Nucleus accumbens (tissue), 56 donors: Measurements from ENCODE around the gene OMP.

Source experiments
- DNase-seq, 56 donors: peaks; one replicate each; lab custom pipeline; 2025; lab: John Stamatoyannopoulos, UW

OMP gene

DNA sequence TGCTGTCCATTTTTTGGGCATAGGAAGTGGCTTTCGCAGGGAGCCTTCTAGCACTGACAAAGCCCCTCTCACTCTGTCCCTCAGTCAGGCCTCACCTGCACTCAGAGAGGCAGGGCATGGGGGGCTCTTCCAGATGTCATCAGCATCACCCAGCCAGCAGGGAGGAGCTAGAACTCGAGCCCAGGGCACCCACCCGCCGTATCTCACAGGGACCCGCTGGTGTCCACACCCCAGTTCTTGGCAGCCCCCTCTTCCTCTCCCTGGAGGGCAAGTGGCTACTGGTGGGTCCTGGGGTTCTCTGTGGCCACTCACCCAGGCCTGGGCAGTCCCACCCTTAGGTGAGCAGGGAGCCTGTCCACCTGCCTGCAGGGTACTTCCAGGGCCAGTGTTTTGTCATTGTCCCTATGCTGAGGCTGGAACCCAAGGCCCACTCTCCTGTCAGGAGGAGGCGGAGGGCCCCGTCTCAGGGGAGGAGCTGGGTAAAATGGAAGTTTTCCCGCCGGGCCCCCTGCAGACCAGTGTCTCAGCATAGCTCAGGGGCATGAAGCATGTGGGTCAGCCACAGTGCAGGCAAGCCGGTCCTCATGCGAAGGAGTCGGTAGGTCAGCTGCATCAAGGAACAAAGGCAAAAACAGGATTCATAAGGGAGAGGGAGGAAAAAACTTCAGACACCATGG lies 47.2 kb downstream of the OMP start:
- DNase-seq: no peak

DNA sequence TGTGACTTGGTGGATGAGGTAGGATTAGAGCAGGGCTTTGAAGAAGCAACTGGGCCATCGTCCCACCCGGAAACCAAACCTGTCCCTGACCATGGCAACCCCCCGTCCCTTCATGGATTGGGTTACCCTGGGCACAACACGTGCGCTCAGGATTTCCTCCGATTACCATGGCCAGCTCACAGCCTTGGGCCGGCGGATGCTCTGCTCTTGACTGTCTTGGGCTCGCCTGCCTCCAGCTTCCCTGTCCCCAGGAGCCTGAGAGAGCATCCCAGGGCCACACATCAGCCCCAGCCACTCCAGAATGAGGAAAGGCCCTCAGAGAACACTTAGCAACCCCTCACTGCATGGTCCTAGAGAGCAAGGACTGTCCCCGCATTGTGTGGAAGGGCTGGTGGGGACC lies 48.2 kb downstream of the OMP start:
- no peak for DNase-seq

DNA sequence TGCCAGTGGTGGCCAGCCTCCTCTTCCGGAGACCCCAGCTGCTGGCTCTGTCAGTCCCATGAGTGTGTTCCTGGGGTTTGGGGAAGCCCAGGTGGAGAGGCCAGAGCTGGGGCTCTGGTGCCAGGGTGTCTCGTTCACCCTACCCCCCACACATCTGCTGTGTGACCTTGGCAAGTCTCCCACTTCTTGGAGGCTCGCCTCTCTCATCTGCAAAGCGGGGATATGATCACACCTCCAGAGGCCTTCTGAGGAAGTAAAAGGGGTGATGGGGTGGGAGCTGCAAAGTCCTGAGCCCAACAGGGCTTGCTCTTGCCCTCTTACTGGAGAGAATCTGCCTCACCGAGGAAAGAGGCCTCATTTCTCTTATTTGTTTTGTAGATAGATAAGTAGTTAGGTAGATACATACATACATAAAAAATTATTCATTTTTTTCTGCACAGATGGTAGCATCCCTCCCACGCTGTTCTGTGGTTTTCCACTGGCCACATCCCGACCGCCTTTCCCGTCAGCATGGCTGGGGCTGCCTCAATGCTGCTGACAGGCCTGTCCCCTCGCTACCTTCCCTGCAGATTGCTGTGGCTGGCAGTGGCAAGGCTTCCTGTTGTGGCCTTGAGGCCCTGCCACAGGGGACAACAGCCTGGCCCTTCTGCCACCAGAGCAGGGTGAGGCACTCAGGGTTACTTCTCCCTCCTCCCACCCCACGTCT lies 49.3 kb downstream of the OMP start:
- DNase-seq: no peak

DNA sequence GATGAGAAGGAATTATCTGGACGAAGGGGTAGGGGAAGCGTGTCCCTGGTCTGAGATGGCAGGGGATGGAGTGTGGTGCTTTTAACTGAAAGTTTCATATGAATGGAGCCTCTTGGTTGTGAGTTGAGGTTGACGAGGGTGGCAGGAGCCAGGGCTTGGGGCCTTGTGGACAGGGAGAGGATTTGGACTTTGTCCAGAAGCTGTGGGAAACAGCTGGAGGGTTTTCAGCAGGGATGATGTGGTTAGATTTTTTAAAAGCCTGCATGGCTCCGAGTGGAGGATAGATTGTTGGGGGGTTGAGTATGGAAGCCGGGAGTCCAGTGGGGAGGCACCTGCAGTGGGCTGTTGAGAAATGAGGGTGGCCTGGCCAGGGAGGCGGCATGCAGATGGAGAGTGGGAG lies 50.2 kb downstream of the OMP start:
- no peak for DNase-seq
